Subcutaneous adipose tissue (tissue), 4 donors: ENCODE results near the gene C2orf49. TPM values are rescaled to one million over a fixed set of nuclear protein-coding genes. Genes with fewer than 3 reads are reported as not detected.

Experiments
- total RNA-seq, 4 donors: library from RNA; depleted of rRNA; stranded (reverse); fragments of >200 nt; gene quantifications; one replicate each; pipeline ENCODE4 v1.1.0, GENCODE V29; 2016
- TF ChIP-seq, protein P1 (sequence below): fragments of 450-650 bp; IDR thresholded peaks from one replicate; pipeline ENCODE4 v1.5.1; 2016; ENCODE audit warnings: low read depth, mild to moderate bottlenecking, control low read depth, antibody characterized with exemption, moderate library complexity

C2orf49 gene
- total RNA-seq, result 10 to 100 TPM; 13.4 to 30.5 (median 18.2) TPM

DNA sequence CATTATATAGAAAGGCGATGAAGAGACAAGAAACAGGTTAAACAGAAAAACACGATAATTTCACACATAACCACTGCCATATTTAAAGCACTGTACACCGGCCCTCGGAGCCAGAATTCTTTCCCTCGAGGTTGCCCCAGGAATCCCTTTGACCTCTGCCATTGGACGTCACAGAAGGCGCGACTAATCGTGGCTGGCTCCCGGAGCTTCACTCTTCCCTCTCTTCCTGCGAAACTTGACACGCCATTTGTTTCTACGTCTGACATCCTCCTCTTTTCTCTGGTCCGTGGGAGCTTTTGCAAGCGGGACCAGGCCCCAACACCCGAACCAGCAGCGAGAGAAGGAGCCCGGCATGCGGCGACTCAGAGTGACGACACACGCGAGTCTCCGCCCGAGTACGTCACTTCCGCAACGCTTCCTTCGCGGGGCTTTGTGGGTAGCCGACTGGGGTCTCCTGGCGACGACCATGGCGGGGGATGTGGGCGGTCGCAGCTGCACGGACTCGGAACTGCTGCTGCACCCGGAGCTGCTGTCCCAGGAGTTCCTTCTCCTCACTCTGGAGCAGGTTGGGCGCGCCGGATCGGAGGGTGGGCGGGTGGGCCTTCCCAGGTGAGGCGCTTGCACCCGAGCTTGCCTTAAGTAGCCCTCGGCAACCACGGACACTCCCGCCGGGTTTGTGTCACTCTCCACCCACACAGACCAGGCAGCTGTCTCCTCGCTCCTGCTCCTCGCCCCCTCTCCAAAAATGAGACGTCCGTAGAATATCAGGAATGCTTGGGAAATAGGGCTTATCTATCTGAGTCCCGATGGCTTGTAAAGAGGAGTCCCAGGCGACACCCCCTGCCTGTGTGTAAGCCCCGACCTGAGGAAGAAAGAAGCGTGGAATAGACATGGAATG is at the start of gene C2orf49:
TSS of gene C2orf49 (plus strand) at position 419 of the 898 bp plus-strand sequence. CDS start at position 467, 48 bp downstream.
- TF ChIP-seq, protein P1, sequence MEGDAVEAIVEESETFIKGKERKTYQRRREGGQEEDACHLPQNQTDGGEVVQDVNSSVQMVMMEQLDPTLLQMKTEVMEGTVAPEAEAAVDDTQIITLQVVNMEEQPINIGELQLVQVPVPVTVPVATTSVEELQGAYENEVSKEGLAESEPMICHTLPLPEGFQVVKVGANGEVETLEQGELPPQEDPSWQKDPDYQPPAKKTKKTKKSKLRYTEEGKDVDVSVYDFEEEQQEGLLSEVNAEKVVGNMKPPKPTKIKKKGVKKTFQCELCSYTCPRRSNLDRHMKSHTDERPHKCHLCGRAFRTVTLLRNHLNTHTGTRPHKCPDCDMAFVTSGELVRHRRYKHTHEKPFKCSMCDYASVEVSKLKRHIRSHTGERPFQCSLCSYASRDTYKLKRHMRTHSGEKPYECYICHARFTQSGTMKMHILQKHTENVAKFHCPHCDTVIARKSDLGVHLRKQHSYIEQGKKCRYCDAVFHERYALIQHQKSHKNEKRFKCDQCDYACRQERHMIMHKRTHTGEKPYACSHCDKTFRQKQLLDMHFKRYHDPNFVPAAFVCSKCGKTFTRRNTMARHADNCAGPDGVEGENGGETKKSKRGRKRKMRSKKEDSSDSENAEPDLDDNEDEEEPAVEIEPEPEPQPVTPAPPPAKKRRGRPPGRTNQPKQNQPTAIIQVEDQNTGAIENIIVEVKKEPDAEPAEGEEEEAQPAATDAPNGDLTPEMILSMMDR, result no peak

DNA sequence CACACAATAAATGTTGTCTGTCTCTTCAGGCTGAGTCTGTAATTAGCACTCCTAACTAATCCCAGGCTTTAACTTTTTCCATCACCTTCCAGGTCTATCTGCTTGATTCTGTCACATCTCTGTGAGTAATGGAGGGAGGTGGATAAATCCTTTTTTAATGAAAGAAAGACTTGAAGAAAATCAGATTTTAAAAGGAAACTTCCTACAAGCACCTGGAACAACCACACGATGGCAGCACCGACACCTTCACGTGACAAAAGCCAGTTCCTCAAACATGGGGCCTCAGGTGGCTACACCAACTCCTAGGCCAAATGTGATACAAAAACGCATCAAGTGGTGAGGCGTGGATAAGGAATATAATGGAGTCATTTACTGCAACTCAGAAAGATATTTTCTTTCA is 49.6 kb upstream of the C2orf49 start:
- TF ChIP-seq, protein P1, result no peak

GRCh38 chr2:105288133-105288532 is 49.2 kb upstream of the C2orf49 start:
- TF ChIP-seq, protein P1, result no peak

DNA sequence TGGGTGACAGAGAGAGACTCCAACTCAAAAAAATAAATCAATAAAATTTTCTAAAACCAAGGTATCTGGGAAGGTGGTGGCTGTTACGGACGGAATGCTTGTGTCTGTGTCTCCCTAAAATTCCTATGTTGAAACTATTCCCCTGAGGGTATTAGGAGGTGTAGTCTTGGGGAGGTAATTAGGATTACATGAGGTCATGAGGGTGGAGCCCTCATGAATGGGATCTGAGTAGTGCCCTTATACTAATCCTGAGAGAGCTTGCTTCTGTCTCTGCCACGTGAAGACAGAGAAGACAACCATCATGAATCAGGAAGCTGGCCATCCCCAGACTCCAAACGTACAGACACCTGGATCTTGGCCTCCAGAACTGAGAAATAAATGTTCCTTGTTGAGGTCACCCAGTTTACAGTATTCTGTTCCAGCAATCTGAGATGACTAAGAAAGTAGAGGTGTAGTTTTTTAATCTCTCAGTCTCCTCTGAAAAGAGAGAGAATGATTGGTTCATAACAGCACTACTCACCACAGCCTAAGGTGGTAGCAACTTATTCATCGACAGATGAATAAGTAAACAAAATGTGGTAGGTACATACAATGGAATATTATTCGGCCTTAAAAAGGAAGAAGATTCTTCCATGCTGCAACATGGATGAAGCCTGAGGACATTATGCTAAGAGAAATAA is 46.2 kb upstream of the C2orf49 start:
- TF ChIP-seq, protein P1, result no peak

- TF ChIP-seq, protein P1, result no peak
These were observed 45.4 kb upstream of the C2orf49 start for GRCh38 chr2:105291981-105292380.

DNA sequence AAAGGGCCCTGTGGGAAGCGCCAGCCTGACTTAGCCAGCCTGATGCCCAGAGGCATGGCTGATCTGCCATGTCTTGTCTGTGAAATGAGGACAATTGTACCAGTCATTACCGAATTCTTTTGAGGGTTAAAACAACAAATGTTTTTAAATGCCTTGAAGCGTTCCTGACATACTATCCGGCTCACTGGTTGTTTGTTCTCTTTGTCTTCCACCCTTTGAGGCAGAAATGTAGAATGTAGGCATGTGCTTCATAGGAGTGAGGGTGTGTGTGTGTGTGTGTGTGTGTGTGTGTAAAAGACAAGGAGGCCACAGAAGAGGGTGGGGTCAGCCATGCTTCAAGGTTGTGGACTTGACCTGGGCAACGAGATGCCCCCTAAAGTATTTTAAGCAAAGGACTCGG is 43.3 kb upstream of the C2orf49 start:
- TF ChIP-seq, protein P1, result no peak

GRCh38 chr2:105294844-105295481 is 42.4 kb upstream of the C2orf49 start:
- TF ChIP-seq, protein P1, result no peak
